Dermis blood vessel endothelial cell (primary cell): ENCODE data around the gene RAD51B. TPM values are rescaled to one million over a fixed set of nuclear protein-coding genes. Genes with fewer than 3 reads are reported as not detected.

Experiments used
- DNase-seq: peaks from one replicate; pipeline ENCODE4 v3.0.0; 2010
- total RNA-seq: library from RNA; depleted of rRNA; stranded (reverse); fragments of >200 nt; gene quantifications from 2 replicates; pipeline ENCODE4 v1.2.3, GENCODE V29; 2014

RAD51B gene
- total RNA-seq, 1 donor from 2014 or later, result 22.8 TPM

GRCh38 chr14:68312884-68313610 is 493.5 kb downstream of the RAD51B start:
- no peak for DNase-seq

GRCh38 chr14:68314642-68315041 is 495.1 kb downstream of the RAD51B start:
- DNase-seq, result no peak

GRCh38 chr14:68315081-68315480 is 495.5 kb downstream of the RAD51B start:
- no peak for DNase-seq

- DNase-seq, result no peak
Measured at GRCh38 chr14:68316078-68316868, 496.7 kb downstream of the RAD51B start.

- DNase-seq, result no peak
Measured at GRCh38 chr14:68317239-68317638, 497.7 kb downstream of the RAD51B start.

- DNase-seq, result peak; percentile 17
Measured at GRCh38 chr14:68318828-68319227, 499.2 kb downstream of the RAD51B start.

- DNase-seq, result no peak
Measured at GRCh38 chr14:68320495-68320894, 500.9 kb downstream of the RAD51B start.

- DNase-seq, result no peak
Measured at GRCh38 chr14:68322940-68323620, 503.5 kb downstream of the RAD51B start.

- DNase-seq, result no peak
Measured at GRCh38 chr14:68325267-68325807, 505.8 kb downstream of the RAD51B start.

GRCh38 chr14:68327231-68327630 is 507.7 kb downstream of the RAD51B start:
- no peak for DNase-seq

- no peak for DNase-seq
Measured at GRCh38 chr14:68328509-68328908, 508.9 kb downstream of the RAD51B start.

- no peak for DNase-seq
Measured at GRCh38 chr14:68331426-68331825, 511.8 kb downstream of the RAD51B start.

- no peak for DNase-seq
Measured at GRCh38 chr14:68331991-68332390, 512.4 kb downstream of the RAD51B start.

GRCh38 chr14:68333262-68333661 is 513.7 kb downstream of the RAD51B start:
- DNase-seq, result no peak

GRCh38 chr14:68335312-68335711 is 515.7 kb downstream of the RAD51B start:
- DNase-seq, result no peak

GRCh38 chr14:68336165-68336564 is 516.6 kb downstream of the RAD51B start:
- no peak for DNase-seq

- DNase-seq, result no peak
Measured at GRCh38 chr14:68337279-68337678, 517.7 kb downstream of the RAD51B start.

GRCh38 chr14:68340262-68340661 is 520.7 kb downstream of the RAD51B start:
- no peak for DNase-seq

GRCh38 chr14:68341411-68342212 is 522.0 kb downstream of the RAD51B start:
- no peak for DNase-seq

GRCh38 chr14:68342216-68342763 is 522.7 kb downstream of the RAD51B start:
- no peak for DNase-seq

- DNase-seq, result no peak
Measured at GRCh38 chr14:68343534-68344118, 524.0 kb downstream of the RAD51B start.

- no peak for DNase-seq
Measured at GRCh38 chr14:68345738-68346137, 526.2 kb downstream of the RAD51B start.
